ENCODE results near the gene ZFAND5.
A peak's percentile ranks its signal among the peaks of the same experiment; 100 is the strongest.

The ZFAND5 gene

DNA sequence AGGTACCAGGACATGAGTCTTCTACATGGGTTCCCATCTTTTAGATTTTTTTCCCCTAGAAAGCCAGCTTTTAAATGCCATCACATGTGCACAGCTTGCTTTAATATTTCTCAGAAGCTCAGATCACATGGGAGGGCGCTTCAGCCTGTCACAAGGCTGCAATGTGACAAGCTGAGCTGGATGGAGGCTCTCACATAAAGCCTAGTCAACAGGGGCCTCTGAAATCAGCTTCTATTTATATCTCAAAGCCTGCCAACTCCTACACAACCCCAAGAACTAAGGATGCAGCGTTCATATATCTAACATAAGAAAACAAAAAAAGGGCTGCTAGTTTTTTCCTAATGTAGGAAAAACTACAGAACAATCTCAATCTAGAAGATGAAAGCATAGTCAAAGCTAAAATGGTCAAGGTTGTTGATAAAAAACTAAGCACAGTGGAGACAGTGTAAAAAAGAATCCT is 2.3 kb downstream of the ZFAND5 start:
- peak in 4 of 5 donors; percentile 10 to 67 (median 26) for DNase-seq

DNA sequence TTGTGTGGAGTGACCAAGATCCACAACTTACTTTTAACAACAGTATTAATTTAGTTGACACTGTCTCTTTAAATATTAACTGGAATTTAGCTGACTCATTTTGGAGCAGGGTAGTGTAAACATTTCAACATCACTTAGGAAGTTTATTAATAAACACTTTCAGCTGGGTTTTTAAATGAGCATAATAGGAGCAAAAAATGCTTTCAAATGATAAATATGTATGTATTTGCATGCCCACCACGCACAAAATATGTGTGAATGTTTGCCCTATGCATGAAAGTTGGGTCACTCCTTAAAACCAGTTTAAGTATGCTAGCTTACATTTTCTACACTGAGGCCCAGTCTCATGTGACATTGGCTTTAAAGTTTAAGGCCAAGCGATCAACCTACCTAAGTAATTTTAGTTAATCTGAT is 2.9 kb downstream of the ZFAND5 start:
- no peak for DNase-seq

DNA sequence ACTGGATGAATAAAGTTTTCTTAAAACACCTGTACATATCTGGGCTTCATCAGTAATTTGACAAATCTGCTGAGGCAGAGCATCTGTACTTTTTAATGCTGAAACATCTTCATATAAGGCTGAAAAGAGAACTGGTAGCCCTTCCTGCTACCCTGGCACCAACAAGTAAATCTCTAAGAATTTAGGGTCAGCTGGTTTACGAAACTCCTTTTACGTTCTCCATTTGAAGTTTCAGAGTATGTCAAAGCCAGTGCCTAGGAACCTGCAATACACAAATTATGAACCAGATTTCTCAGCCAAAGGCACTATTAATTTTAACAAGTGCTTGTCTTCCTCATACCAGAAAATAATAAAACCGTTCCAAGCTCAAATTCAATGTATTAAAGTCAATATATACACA is 3.8 kb downstream of the ZFAND5 start:
- DNase-seq: no peak

DNA sequence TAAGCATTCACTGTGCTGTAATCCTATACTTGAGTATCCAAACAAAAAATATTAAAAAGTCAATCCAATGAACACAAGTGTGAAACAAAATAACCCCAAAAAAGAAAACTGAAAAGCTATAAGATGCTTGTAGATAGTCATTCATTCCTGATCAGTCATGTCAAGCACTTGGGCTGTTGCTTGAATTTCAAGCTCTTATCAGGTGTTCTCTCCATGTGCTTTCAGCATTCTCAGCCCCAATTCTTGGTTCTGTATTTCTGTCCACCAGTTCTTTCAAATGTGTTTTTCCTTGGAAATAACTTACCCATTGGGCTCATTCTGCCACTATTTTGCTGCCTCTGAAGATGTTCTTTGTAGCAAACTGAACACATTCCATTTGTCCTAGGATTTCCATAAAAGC is 4.7 kb downstream of the ZFAND5 start:
- no peak for DNase-seq

DNA sequence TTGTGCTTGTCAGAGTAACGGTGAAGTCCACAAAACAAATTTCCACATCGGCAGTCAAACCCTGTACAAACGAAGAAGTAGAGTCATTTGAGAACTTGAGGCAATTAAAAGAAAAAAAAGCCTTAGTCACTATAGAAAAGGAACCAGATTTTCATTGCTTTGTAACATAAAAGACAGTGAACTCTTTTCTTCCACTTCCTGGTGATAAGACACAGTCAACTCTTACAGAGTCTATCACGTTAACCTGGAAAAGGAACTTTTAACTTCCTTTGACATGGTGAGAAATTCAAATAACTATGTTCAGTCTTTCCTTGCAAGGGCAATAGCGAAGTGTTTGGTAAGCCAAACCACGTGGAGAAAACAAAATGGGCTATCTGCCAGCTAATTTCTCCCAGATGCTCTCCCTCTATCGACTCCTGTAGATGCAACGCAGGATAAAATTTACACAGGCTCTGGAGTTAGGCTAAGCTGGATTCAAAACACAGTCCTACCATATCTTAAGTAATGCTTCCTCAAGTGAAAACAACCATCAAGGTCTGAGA is 8.9 kb downstream of the ZFAND5 start:
- no peak for DNase-seq

DNA sequence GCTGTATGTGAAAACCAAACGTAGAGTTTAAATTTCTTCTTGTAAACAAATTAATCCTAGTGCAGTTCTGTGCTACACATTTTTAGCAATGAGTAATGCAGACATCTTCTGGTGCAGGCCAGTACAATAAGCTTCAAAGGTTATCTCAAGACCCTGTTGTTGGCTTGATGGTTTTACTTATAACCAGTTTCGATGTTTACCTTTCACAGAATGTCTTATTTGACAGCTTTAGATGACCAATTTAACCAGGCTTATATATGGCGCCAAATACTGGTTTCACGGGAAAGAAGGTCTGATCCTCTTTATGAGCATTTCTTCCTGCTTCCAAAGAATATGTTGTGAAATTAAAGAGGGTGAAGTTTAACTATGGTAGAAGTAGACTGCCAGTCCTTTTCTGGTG is 9.9 kb downstream of the ZFAND5 start:
- no peak for DNase-seq

DNA sequence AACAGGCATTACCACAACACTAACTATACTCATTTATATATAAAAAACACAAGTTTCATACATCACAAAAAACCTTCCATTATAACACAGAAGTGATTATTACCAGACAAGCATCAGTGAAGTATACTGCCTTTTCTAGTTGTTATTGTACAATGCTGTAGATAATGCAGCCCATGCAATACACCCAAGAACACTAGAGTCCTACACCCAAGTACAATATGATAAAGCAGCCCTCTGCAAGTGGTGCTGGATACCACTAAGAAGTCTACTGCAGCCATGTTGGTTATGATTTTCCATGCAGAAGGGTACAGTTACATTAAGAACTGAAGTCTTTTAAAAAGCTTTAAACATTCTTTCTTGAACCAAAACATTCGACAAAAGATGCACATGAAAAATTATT is 10.3 kb downstream of the ZFAND5 start:
- DNase-seq: no peak

DNA sequence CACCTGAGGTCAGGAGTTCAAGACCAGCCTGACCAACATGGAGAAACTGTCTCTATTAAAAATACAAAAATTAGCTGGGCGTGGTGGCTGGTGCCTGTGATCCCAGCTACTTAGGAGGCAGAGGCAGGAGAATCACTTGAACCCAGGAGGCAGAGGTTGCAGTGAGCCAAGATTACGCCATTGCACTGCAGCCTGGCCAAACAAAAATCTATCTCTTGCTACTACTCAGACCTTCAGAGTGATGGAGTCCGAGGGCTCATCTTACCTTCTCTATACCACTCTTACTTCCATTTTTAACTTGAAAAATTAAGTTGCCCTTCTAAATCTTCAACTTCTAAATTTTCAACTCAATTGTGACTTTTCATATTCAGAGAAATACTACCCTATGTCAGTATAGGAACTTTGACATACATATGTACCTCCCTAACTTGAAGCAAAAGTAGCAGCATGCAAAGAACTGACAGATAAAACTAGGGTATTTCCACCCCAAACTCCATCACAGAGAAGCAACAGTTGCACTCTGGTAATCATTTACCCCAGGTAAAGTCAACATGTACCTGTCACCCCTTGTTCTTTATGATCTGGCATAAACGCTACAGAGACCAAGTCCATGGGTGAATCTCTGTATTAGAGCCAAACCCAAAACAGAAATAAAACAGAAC is 11.4 kb downstream of the ZFAND5 start:
- DNase-seq: no peak

DNA sequence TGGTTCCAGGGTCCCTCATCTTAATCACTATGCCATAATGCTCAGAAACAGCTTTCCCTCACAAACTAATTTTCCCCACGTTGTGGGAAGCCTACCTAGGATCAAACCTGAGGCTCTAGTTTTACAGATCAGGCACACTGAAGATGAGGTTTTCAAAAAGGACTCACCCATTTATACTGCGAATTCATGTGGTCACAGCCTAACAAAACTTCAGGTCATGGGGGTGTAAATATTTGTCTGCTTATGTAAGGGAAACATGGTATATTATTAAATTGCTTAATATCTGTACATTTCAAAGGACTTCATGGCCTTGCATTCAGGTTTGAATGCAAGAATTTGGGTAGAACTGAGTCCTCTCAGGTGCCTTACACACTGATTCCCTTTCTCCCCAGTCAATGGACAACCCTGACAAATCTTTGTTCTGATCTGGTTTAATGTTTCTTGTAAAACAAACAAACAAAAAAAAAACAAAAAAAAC is 12.1 kb downstream of the ZFAND5 start:
- DNase-seq: no peak

DNA sequence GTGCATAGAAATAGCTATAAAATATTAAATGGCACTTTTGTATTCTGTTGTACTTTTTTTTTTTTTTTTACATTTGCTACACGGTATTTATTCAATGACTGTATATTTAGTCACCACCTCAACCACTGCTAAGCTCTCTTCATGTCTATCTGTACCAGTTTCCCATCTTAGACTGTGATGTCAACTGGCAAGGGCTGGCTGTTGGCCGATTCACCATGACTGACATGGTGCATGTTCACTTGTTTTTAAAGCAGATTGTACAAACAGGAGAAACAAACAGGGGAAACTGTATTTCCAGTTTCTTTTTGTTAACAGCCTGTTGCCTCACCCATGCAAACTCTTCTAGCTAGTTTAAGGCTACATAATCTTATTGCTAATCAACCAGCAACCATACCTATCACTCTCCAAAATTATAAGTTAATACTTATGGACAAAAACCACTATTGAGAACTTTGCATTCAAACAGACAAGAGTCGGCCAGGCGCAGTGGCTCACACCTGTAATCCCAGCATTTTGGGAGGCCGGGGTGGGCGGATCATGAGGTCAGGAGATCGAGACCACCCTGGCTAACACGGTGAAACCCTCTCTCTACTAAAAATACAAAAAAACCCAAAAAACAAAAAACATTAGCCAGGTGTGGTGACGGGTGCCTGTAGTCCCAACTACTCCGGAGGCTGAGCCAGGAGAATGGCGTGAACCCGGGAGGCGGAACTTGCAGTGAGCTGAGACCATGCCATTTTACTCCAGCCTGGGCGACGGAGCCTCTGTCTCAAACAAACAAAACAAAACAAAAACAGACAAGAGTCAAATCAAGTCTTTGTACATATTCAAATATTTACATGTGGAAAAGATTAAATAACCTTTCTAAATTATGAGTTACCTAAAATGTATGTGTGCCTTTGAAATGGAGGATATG is 13.2 kb downstream of the ZFAND5 start:
- no peak for DNase-seq

DNA sequence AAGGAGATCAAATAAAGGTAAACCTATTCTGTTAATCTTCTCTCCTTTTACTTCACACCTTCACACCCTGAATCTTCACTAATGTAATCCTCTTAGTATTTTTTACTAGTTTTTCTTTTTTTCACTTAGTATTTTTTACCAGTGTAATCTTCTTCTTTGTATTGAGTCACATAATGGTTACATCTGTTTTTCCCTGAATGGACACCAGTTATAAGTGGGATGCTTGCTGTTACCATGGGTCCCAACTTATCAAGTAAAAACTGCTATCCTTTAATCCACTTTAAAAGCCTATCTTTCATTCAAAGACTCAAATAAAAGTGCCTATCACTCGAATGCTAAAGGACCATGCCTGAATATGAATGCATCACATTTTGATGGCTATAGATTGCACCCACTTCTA is 15.1 kb downstream of the ZFAND5 start:
- DNase-seq: no peak

DNA sequence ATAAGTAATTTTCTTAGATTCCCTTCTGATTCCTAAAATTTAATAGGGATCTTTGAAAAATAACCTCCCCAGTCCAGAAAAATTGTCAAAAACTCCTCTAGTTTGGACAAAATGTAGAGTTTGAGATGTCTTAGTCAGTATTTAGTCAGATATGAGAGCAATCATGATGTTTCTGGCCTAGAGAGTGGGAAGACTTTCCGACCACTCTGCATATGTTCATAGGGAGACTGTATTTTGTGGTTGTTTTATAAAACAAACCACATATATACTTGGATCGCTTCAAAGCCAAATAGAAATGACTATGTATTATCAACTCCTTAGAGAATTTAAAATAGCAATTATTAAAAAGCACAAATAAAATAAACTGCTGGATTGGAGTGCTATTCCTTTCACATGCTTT is 15.8 kb downstream of the ZFAND5 start:
- no peak for DNase-seq

DNA sequence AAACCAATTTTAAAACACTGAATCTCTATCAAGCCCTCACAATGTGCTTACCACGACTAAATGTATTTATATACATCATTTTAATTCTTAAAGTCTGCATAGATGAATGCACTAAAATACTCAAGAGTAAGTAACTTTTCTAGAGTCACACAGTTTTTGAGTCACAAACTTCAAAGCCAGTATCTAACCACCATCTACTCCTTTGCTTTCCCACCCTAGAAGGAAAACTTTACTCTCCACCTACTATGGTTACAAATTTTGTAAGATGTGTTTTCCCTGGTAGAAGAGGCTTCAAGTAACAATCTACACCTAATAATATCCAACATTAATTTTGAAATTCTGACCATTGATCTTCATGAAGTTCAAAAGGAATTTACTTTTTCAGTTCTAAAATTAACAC is 18.7 kb downstream of the ZFAND5 start:
- DNase-seq: no peak

DNA sequence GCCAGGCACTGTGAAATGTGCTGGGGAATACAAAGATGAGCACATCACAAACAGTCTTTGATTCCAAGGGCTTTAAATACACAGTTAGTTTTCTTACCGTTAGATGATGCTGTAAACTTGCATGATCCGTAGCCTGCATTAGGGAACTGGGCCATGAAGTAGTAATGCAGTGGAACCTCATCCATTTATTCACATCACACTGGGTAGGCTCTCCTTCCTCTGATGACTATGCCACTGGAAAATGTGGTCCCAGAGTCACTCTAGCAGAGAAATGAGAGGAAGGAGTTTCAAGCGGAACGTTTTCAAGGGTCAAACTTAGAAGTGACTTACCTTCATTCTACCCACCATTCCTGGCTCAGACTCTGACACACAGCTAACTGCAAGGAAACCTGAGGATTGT is 26.4 kb downstream of the ZFAND5 start:
- DNase-seq: no peak

DNA sequence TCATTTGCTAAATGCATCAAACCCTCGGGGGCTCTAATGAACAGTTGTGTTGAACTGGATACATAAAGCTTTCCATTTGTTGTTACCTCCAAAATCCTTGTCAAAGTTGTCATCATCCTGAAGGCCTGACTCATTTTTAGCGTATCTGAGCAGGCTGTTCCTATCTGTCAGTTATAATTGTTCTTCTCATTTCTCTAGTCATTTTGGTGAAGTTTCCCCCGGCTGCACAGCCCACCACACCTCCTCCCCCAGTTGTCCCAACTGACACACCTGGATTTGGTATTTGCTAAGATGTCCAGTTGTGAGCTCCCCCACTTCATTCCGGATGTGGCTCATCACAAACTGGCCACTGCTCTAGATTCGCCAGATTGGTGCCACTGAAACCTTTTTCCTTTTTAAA is 27.7 kb downstream of the ZFAND5 start:
- no peak for DNase-seq

DNA sequence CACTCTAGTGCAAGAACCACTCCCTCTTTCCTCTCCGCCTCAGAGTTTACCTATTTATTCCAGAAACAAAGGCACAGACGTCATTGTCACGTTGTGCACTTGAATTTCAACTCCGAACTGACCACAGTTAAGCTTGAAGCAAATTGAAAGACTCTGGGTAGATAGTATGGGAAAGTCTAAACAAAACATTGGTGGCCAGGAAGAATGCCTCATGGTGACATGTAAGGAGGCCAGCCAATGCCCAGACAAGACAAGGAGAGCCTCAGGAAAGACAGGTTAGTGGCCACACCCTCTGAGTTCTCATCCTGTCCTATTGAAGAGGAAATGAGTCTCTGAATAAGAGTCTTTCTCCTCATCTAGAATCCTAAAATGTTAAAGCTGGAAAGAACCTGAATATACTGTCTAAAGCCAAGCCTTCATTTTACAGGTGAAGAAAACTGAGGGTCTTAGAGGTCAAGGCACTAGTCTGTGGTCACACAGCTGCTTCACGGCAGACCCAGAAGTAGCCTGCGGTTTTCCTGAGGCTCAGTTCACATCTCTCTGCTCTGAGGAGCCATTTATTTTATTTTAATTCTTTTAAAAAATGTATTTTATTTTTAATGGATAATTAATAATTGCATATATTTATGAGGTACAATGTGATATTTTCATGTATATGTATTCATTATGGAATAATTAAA is 30.2 kb downstream of the ZFAND5 start:
- no peak for DNase-seq

DNA sequence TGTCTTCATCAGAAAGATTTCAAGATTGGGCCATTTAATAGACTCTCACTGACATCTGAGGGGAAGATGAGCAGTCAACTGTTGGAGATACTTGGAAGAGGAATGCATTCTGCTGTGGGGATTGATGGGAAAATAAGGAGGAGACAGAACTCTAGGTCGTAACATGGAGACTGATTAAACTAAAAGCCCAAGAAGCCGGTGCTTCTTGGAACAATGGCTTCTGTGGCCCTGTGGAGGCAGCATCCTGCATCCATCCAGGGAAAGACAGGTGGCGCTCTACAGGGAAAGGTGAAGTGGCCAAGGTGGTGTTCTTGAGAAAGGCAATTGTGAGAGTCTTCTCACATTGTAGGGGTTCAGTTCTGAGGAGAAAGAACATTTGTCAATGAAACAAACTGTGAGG is 31.3 kb downstream of the ZFAND5 start:
- no peak for DNase-seq

DNA sequence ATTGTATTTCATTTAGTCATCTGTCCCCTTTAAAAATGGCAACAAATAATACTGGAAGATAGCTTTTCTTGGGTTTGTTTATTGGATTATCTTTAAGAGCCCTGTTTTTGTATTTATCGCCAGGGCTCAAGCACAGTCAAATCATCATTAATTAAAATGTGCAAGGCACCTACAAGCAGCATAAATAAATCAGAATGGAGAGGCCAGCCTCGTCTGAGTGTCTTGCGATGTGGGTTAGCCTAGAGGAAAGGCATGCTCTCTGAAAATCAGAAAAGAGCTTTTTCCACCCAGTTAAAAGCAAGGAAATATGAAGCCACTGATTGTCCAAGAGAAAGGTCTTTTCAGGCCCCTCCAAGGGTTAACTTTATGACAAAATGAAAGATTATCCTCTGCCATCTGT is 31.8 kb downstream of the ZFAND5 start:
- DNase-seq: no peak

DNA sequence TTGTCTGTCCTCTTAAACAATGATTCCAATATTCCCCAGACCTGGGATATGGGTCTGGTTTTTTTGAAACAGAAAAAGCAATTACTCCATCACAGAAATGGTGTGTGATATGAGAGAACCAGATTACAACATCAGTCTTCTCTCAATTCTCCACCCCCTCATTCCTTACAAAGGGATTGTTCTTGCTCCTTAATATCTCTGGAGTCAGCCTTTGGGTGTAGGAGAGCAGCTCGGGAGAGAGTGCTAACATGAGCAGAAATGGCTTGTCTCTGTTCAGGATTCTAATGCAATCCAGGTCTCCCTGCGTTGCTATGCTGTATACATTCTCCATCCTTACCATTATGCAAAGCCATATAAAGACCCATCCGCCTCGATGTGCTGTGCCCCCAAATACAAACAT is 32.7 kb downstream of the ZFAND5 start:
- DNase-seq: no peak

DNA sequence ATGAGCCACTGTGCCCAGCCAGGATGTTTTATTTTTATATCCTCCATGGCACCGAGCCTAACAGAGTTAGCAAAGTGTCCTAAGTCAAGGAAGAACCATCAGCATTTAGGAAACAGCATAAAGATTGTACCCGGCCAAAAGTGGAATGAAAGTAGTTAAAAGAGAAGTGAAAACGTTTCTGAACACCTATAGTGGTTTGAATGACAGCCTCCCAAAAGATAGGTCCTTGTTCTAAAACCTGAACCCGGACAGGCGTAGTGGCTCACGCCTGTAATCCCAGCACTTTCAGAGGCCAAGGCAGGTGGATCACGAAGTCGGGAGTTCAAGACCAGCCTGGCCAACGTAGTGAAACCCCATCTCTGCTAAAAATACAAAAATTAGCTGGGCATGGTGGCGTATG is 37.4 kb downstream of the ZFAND5 start:
- DNase-seq: no peak

DNA sequence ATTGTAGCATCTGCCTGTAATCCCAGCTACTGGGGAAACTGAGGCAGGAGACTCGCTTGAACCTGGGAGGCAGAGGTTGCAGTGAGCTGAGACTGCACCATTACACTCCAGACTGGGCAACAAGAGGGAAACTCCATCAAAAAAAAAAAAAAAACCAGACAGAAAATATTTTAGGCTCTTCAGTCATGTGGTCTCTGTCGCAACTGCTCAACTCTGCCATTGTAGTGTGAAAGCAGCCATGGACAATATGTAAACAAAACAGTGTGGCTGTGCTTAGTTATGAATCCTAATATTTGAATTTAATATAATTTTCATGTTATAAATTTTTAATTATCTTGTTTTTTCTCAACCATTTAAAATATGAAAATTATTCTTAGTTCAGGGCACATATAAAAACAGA is 38.4 kb downstream of the ZFAND5 start:
- no peak for DNase-seq

DNA sequence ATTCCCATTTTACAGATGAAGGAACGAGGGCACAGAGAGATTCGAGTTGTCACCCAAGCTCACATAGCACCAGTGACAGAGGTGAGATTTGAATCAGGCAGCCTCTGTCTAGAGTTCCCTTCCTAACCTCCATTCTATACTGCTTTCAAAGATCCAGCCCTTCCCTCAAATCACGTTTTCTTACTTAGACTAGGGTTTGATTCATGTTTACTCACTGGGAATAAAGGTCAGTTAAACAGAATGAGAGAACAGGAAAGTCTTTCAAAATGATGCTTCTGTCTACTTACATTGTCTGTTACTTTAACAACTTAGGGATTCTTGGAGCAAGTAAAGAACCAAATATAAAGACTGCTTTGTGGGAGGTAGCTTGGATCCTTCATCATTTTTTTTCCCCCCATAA is 40.0 kb downstream of the ZFAND5 start:
- DNase-seq: no peak

DNA sequence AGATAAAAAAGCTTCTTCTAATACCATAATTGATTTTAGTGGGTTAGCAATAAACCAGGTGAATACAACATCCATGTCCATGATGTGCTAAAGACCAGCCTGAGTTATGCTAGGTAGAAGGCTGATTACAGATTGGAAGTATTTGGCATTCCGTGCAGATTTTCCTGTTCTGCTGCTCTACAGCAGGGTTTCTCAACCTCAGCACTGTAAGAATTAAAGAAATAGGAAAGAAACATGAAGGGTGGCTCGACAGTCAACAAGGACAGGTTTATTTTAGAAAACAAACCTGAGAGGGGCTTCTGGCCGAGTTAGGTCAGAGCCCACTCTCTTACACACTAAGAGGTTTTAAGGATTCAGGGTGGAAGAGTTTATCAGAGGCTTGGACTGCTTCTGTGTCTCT is 42.3 kb downstream of the ZFAND5 start:
- DNase-seq: no peak

Measured in T-helper 1 cell (primary cell).